AG09319 (cell line): ENCODE measurements around the gene SLC4A7.
A peak's percentile ranks its signal among the peaks of the same experiment; 100 is the strongest.

Source experiments
- DNase-seq: peaks from one replicate; pipeline ENCODE4 v3.0.0-alpha.2; 2010; ENCODE audit warnings: low read depth; ENCODE audit errors: extremely low read depth
- TF ChIP-seq, protein P1 (sequence below): IDR thresholded peaks from 2 replicates; pipeline ENCODE4 v1.5.1; 2011; ENCODE audit warnings: low read depth, mild to moderate bottlenecking, inconsistent platforms, low read length, moderate library complexity

Gene SLC4A7

DNA sequence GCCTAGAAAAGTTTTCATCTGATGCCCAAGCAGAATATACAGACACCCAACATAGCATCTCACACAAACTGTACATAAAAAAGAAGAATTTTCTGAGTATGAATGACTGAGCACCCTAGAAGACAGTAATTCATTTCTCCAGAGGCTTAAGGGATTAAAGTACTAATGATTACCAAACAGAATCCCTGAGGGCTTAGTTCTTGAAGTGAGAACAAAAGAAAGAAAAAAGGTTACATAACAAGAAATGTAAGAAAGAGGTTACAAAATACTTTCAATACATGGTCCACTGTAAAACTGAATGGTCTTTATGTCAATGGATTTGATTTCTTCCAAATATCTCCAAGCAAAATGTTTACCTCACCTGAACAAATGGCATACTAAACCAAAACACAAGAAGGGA lies 105.9 kb downstream of the SLC4A7 start:
- TF ChIP-seq, protein P1, sequence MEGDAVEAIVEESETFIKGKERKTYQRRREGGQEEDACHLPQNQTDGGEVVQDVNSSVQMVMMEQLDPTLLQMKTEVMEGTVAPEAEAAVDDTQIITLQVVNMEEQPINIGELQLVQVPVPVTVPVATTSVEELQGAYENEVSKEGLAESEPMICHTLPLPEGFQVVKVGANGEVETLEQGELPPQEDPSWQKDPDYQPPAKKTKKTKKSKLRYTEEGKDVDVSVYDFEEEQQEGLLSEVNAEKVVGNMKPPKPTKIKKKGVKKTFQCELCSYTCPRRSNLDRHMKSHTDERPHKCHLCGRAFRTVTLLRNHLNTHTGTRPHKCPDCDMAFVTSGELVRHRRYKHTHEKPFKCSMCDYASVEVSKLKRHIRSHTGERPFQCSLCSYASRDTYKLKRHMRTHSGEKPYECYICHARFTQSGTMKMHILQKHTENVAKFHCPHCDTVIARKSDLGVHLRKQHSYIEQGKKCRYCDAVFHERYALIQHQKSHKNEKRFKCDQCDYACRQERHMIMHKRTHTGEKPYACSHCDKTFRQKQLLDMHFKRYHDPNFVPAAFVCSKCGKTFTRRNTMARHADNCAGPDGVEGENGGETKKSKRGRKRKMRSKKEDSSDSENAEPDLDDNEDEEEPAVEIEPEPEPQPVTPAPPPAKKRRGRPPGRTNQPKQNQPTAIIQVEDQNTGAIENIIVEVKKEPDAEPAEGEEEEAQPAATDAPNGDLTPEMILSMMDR, result no peak
- no peak for DNase-seq

- no peak for DNase-seq
- TF ChIP-seq, protein P1, result no peak
Observed at GRCh38 chr3:27376109-27376772, 107.9 kb downstream of the SLC4A7 start.

DNA sequence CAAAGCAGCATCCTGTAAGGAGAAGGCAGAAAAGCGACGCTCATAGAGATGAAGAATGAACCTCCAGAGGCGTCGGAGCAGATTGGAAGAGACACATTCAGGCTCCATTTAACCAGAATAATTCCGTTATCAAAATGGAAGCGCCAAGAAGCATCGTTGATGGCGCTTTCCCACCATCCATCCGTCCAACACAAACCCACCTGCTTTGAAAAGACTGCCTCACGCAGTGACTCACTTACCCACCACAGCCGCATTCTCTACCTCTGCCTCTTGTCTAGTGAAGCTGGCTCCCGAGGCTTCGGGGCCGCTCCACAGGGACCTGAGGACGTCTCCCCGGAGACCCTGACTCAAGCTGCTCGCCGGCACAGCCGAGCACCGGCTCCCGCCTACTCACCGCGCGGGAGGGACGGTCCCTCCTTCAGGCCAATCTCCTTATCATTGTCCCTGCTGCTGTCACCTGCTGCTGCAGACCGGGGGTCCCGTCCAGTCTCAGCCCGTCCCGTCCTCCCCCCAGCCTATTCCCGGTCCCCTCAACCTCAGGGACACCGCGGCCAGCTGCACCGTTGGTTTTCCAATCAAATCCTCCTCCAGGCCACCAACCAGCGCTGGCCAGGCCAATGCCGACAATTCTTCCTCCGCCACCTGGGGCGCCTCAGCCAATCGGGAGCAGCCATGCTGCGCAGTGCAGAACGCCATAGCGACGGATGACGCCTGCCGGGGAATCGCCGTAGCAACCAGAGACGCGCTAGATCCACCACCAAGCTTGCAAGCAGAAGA lies 115.2 kb downstream of the SLC4A7 start, which contains the start of gene NEK10:
Gene NEK10 (minus strand): TSS at position 553 of the 777 bp plus-strand sequence. CDS start 16,501 bp downstream, outside the sequence.
- DNase-seq, result peak; percentile 20
- TF ChIP-seq, protein P1, result no peak

- TF ChIP-seq, protein P1, result no peak
- DNase-seq, result no peak
Observed at GRCh38 chr3:27366062-27366591, 118.1 kb downstream of the SLC4A7 start.

GRCh38 chr3:27360113-27361078 lies 123.8 kb downstream of the SLC4A7 start:
- TF ChIP-seq, protein P1, result no peak
- DNase-seq, result no peak

DNA sequence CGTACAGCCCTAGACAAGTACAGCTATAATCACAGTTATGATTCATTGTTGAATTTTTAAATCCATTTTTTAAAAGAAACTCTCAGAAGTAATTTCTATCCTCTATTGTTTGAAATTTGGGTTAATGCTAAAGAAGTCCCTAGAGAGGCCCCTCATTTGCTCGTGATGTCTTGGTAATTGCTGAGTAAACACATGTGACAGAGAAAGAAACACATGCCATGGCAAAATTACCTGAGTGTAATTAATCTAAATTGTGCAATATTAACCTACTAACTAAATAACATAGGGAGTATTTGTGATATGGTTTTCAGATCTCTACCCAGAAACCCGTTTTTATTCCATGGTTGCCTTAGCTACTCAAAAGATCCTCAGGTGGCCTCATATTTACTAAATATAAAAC lies 125.8 kb downstream of the SLC4A7 start:
- DNase-seq, result no peak
- TF ChIP-seq, protein P1, result no peak
